Cardiac fibroblast (primary cell): ENCODE measurements around the gene ADAM12.
A peak's percentile ranks its signal among the peaks of the same experiment; 100 is the strongest.

ENCODE experiments used
- DNase-seq, 2 donors: peaks; one replicate each; pipeline versions ENCODE4 v3.0.0 to v3.0.0-alpha.2; 2010; ENCODE audit warnings: low read depth in 2 of 2
- H3K4me3 ChIP-seq, 2 donors: replicated peaks in 1 of 2; 1 replicate in 1 of 2; 2 replicates in 1 of 2; pipeline ENCODE4 v1.5.1; 2011; ENCODE audit warnings: low read depth in 2 of 2, low read length in 2 of 2, mild to moderate bottlenecking in 2 of 2, moderate library complexity in 1 of 2
- CTCF ChIP-seq: IDR thresholded peaks from one replicate; pipeline ENCODE4 v1.5.1; 2011; ENCODE audit warnings: low read depth, mild to moderate bottlenecking, low read length, inconsistent platforms

ADAM12 gene

DNA sequence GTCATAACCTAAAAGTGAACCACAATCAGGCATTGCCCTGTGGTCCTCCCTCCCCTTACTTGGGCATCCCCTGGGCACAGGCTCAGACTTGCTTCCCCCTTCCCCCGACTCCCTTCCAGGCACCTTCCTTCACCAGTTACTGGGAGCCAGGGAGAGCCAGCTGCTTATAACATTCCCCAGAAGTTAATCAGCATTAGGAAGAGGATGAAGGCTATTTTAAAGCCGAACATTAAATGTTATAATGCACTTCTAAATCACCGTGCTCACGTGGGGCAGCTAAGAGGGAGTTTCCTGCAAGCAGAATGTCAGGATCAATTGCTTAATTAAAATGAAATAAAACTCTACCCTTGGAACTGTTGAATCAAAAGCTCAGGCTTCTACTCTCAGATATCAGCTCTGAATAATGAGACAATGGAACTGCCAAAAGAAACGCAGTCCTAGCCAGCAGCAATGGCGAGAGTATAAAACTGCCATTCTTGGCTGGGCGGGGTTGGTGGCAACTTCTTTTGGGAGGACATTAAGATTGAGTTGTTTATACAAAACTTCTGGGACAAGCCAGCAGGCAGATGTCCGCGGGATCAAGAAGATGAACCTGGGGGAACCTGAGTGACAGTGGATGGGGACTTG lies 322.4 kb downstream of the ADAM12 start:
- no peak for TF ChIP-seq CTCF
- peak in 1 of 2 donors; percentile 14 for DNase-seq
- H3K4me3 ChIP-seq, result no peak overlapping the region

DNA sequence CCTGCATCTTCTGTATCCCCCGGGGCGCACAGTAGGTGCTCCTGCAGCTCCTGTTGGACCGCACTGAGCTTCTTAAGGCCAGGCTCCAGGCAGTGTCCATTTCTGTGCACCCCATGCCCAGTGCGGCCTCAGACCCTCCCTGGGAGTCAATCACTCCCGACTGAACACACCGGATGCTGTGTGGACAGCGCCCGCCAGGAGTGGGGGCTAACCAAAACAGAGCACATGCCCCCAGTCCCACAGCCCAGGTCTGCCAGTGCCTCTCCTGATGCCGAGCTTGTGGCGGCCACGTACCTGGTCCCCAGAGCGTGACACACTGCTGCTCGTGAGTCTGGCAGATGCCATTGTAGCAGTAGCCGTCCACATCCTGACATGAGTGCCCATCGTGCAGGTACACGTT lies 323.8 kb downstream of the ADAM12 start:
- DNase-seq, result no peak
- no peak for TF ChIP-seq CTCF
- H3K4me3 ChIP-seq, result no peak overlapping the region

DNA sequence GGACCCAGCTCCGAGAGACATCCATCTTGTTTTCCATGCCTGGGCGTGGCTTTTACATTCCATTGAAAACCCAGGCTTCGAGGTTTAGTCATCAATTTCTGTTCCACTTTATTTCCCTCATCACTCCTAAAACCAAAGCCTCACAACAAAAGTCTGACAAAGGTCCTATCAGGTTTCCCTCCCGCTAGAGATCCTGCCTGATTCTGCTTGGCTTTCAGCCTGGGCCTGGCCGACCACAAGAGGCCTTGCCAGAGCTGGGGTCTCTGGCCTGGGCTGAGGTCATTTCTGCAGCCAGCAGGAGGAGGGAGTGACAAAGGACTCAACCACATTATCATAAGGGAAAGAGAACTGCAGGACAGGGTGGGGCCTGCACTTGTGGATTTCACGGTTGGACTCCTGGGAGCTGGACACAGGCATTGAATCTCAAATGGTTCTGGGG lies 324.9 kb downstream of the ADAM12 start:
- no peak for TF ChIP-seq CTCF
- no peak overlapping the region for H3K4me3 ChIP-seq
- peak; percentile 50 to 83 for DNase-seq

DNA sequence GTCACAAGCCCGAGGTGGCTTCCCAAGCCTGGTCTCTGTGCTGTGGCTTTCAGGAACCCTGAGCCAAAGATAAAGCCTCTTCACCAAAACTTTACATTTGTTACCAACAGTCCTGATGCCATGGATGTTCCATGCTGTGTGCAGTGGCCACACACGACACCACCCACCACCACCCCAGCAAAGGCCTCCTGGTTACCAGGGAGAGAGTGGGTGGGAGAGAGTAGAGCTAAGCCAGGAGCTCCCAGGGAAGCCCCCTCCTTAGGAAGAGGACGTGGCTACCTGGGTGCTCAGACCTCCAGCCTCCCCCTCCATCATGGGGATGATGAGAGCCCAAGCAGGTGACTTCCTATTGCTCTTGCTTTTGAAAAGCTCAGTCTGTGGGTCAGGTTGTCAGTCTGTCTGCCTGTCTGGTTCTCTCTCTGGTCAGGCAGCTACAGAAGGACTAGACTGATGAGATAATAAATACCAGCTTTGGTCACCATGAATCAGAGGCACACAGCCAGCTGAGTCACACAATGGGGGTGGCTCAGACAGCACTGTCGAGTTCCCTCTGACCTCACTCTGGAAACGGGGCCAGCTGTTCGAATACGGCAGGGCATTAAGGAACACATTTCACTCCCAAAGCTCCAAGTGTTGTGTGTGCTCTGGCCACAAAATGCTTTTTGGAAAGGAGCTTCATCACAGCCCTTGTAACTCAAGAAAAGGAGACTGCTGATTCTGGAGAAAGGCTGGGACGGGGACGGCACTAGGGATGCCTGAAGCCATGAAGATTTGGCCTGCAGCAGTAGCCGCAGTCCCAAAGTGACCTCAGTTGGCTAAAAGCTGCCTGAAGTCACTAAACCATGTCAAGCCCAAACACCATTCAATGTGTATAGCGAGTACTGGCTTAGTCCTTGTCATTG lies 325.9 kb downstream of the ADAM12 start:
- no peak overlapping the region for H3K4me3 ChIP-seq
- no peak for TF ChIP-seq CTCF
- DNase-seq, result peak; percentile 89 to 99

DNA sequence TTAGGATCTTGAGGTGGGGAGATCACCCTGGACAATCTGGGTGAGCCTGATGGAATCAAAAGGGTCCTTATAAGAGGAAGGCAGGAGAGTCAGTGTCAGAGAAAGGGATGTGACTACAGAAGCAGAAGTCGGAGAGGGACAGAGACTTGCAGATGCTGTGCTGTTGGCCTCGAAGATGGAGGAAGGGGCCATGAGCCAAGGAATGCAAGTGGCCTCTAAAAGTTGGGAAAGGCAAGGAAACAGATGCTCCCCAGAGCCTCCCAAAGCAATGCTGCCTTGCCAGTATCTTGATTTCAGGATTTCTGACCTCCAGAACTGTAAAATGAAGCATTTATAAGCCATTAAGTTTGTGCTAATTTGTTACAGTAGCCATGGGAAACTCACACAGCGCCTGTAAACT lies 326.8 kb downstream of the ADAM12 start:
- no peak for DNase-seq
- no peak overlapping the region for H3K4me3 ChIP-seq
- TF ChIP-seq CTCF, result no peak

DNA sequence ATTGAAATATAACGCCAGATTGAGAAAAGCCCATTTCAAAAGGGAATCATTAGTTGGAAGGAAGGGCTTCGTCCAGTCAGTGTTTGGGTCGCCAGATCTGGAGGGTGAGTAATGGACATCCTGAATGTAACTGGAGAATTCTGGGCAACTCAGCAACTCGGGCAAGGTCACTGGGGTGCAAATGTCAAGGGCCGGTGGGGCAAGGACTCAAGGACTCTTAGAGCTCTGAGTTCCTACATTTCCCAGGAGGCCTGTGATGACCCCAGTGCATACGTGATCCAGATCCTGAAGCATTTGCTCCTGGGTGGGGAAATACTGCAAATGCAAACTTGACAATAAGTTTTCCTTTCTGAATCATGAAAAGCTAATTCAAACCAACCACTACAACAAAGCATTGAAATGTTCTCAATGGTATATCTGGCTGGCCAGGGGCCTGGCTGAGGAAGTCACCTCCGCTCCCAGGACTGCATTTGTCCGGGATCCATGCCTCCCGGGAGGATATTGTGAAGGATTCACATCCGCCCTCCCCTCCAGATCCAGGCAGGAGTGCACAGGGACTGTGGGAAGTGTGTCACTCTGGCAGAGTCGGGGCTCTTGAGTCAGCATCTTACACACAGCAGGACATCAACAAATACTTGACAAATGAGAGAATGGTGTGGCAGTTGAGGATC lies 327.9 kb downstream of the ADAM12 start:
- H3K4me3 ChIP-seq, result no peak overlapping the region
- DNase-seq, result peak; percentile 40 to 90
- no peak for TF ChIP-seq CTCF
